Thyroid gland (tissue), 4 donors: ENCODE measurements around the gene SPATA3. TPM values are rescaled to one million over a fixed set of nuclear protein-coding genes. Genes with fewer than 3 reads are reported as not detected.

Experiments used
- DNase-seq, 2 donors: peaks; one replicate each; pipeline ENCODE4 v3.0.0-alpha.2; 2019
- H3K27ac ChIP-seq, 3 donors: fragments of 200-600 bp; sonication (generic); 1 replicate in 2 of 3; 2 replicates in 1 of 3; pipeline ENCODE4 v1.5.1; 2016 to 2019; ENCODE audit warnings: mild to moderate bottlenecking in 1 of 3, moderate library complexity in 1 of 3
- H3K27me3 ChIP-seq: fragments of 200-600 bp; sonication (generic); one replicate; pipeline ENCODE4 v1.5.1; 2019
- H3K36me3 ChIP-seq, 2 donors: fragments of 200-600 bp; sonication (generic); one replicate each; pipeline ENCODE4 v1.5.1; 2016 to 2019
- H3K4me1 ChIP-seq, 2 donors: fragments of 200-600 bp; sonication (generic); one replicate each; pipeline ENCODE4 v1.5.1; 2017 to 2019
- H3K4me3 ChIP-seq, 3 donors: fragments of 200-600 bp; sonication (generic); replicated peaks in 1 of 3; 1 replicate in 2 of 3; 2 replicates in 1 of 3; pipeline ENCODE4 v1.5.1; 2016; ENCODE audit warnings: mild to moderate bottlenecking in 1 of 3
- H3K9me3 ChIP-seq: fragments of 200-600 bp; sonication (generic); one replicate; pipeline ENCODE4 v1.5.1; 2017
- POLR2A ChIP-seq, 2 donors: fragments of 450-650 bp; IDR thresholded peaks; one replicate each; pipeline ENCODE4 v1.6.1; 2017; ENCODE audit warnings: antibody characterized with exemption in 2 of 2, mild to moderate bottlenecking in 2 of 2, moderate library complexity in 1 of 2
- WGBS, 2 donors: methylation state at CpG; one replicate each; pipeline ENCODE4 v1.1.5; 2017; 5-methylcytosine and 5-hydroxymethylcytosine counted together
- intact Hi-C: fragments of 100-400 bp; cut with DNase I; formaldehyde crosslinking; loops from one replicate; pipeline ENCODE4 v1.15.1; 2023
- total RNA-seq, 4 donors: library from RNA; depleted of rRNA; stranded (reverse); fragments of >200 nt; gene quantifications; one replicate each; pipeline ENCODE4 v1.2.3, GENCODE V29; 2016
- TF ChIP-seq, protein P1 (sequence below), 6 experiments: fragments of 200-600 bp in 3 of 6; fragments of 450-650 bp in 3 of 6; sonication (generic) in 3 of 6; IDR thresholded peaks; one replicate each; pipeline ENCODE4 v1.5.1; 2016 to 2019; ENCODE audit warnings: antibody characterized with exemption in 6 of 6, mild to moderate bottlenecking in 2 of 6, inconsistent platforms in 1 of 6, moderate library complexity in 1 of 6

The SPATA3 gene
- total RNA-seq, 4 donors from 2014 or later, result 0.54 TPM; not detected in 3

DNA sequence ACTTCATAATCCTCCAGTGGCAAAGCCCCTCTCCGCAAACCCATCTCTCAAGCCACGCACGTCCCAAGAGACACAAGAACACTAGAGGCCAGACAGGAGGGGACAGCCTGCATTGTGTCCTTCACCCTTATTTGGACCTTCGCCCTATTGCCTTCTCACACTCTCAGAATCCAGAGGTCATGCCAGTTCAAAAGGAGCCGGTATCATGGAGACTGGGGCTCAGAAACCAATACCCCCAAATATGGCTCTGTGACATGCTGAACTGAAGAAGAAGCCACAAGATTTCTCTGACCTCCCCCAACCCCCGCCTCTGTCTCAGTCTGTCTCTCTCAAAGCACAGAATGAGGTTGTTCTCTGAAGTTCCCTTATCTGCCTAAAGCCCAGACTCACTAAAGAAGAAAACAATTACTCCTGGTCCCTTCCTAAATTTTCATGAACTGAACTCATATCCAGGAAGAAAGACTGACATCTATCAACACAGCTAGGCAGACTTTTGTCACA is 19.2 kb upstream of the SPATA3 start:
- Histone ChIP-seq H3K36me3 (no peaks in the 10 kb centered on the region), H3K27ac (no peak overlapping the region), H3K27me3 (peaks cover 3% of the 10 kb centered on the region), H3K9me3 (no peaks in the 10 kb centered on the region), H3K4me3 (no peak overlapping the region), H3K4me1 (no peaks in the 10 kb centered on the region)
- 81 to 91% methylated on average over 6 of the region's 6 CpGs for WGBS, 2 donors
- TF ChIP-seq, protein P1, sequence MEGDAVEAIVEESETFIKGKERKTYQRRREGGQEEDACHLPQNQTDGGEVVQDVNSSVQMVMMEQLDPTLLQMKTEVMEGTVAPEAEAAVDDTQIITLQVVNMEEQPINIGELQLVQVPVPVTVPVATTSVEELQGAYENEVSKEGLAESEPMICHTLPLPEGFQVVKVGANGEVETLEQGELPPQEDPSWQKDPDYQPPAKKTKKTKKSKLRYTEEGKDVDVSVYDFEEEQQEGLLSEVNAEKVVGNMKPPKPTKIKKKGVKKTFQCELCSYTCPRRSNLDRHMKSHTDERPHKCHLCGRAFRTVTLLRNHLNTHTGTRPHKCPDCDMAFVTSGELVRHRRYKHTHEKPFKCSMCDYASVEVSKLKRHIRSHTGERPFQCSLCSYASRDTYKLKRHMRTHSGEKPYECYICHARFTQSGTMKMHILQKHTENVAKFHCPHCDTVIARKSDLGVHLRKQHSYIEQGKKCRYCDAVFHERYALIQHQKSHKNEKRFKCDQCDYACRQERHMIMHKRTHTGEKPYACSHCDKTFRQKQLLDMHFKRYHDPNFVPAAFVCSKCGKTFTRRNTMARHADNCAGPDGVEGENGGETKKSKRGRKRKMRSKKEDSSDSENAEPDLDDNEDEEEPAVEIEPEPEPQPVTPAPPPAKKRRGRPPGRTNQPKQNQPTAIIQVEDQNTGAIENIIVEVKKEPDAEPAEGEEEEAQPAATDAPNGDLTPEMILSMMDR (IDR thresholded peaks at IDR 0.05), result no peak
- TF ChIP-seq POLR2A (IDR thresholded peaks at IDR 0.05), result no peak
- no peak for DNase-seq
- intact Hi-C loops, result no loop called here

DNA sequence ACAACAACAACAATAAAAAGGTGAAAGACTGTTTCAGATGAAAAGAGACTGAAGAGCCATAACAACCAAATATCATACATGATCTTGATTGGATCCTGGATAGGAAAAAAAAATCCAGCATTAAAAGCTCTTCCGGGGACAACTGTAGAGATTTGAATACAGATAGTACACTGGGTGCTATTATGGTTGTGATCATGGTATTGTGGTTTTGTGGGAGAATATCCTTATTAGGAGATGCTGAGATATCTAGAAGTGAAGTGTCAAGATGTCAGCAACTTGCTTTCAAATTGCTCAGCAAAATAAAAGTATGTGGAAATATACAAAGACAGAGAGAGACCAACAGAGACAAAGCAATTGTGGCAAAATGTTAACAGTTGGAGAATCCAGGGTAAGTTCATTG is 15.5 kb upstream of the SPATA3 start:
- WGBS, 2 donors, result 83 to 87% methylated on average over 1 of the region's 1 CpG
- H3K4me1 ChIP-seq, result no peaks in the 10 kb centered on the region
- intact Hi-C loops, result no loop called here
- H3K36me3 ChIP-seq, result no peaks in the 10 kb centered on the region
- no peak overlapping the region for H3K4me3 ChIP-seq
- no peak overlapping the region for H3K27ac ChIP-seq
- TF ChIP-seq, protein P1 (IDR thresholded peaks at IDR 0.05), result no peak
- TF ChIP-seq POLR2A (IDR thresholded peaks at IDR 0.05), result no peak
- DNase-seq, result no peak
- no peaks in the 10 kb centered on the region for H3K27me3 ChIP-seq
- no peaks in the 10 kb centered on the region for H3K9me3 ChIP-seq

DNA sequence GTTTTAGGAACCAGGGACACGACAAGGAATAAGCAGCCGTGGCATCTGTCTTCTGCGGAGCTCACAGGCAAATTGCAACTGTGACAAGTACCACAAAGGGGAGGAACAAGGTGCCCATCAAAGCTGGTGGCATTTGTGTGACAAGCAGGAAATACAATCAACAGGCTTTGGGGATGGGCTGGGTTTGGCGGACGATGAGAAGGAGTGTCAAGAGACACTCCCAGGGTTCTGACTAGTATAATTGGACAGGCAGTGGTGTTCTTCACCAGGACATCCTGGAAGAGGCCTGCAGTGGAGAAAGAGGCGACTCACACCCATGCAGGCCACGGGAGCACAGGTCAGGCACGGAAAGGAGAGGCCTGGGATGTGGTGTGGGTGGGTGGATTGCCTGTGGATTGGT is 14.2 kb upstream of the SPATA3 start:
- Histone ChIP-seq H3K9me3 (no peaks in the 10 kb centered on the region), H3K27ac (no peak overlapping the region), H3K4me1 (no peaks in the 10 kb centered on the region), H3K27me3 (no peaks in the 10 kb centered on the region), H3K4me3 (no peak overlapping the region), H3K36me3 (no peaks in the 10 kb centered on the region)
- WGBS, 2 donors, result 88 to 92% methylated on average over 8 of the region's 8 CpGs
- TF ChIP-seq, protein P1 (IDR thresholded peaks at IDR 0.05), result no peak
- no peak for TF ChIP-seq POLR2A (IDR thresholded peaks at IDR 0.05)
- intact Hi-C loops, result no loop called here
- DNase-seq, result no peak

DNA sequence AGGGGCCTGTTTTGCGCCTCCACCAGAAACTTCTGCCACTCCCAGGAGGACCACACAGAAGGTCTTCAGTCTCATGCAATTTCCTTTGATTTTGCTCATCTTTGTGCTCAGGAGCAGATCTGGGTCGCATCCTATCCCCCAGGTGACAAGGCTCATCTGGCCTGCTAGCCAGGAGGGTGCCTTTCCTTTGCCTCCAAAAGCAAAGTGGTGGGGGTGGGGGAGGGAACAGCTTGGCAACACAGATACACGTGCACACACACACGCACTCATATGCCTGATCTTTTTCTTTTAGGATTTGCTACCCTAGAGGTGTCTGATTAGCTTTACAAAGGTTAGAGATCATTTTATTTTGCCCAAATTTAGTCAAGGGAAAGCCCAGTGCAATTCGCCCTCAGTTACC is 13.8 kb upstream of the SPATA3 start:
- intact Hi-C loops, result no loop called here
- no peak for DNase-seq
- H3K36me3 ChIP-seq, result no peaks in the 10 kb centered on the region
- no peak overlapping the region for H3K27ac ChIP-seq
- H3K27me3 ChIP-seq, result no peaks in the 10 kb centered on the region
- no peak for TF ChIP-seq POLR2A (IDR thresholded peaks at IDR 0.05)
- TF ChIP-seq, protein P1 (IDR thresholded peaks at IDR 0.05), result no peak
- no peaks in the 10 kb centered on the region for H3K4me1 ChIP-seq
- 90 to 98% methylated on average over 5 of the region's 5 CpGs for WGBS, 2 donors
- H3K4me3 ChIP-seq, result no peak overlapping the region
- no peaks in the 10 kb centered on the region for H3K9me3 ChIP-seq

DNA sequence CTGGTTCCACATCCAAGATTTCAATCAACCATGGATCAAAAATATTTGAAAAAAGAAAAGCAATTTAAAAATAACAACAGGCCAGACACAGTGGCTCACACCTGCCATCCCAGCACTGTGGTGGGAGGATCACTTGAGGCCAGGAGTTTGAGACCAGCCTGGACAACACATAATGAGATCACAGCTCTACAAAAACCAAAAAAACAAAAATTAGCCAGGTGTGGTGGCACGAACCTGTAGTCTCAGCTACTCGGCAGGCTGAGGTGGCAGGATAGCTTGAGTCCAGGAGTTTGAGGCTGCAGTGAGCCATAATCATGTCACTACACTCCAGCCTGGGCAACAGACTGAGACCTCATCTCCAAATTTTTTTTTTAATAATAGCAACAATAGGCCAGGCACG is 13.4 kb upstream of the SPATA3 start:
- Histone ChIP-seq H3K36me3 (no peaks in the 10 kb centered on the region), H3K27ac (no peak overlapping the region), H3K27me3 (no peaks in the 10 kb centered on the region), H3K4me1 (no peaks in the 10 kb centered on the region), H3K4me3 (no peak overlapping the region), H3K9me3 (no peaks in the 10 kb centered on the region)
- no peak for DNase-seq
- 82 to 87% methylated on average over 3 of the region's 3 CpGs for WGBS, 2 donors
- TF ChIP-seq, protein P1 (IDR thresholded peaks at IDR 0.05), result no peak
- TF ChIP-seq POLR2A (IDR thresholded peaks at IDR 0.05), result no peak
- intact Hi-C loops, result no loop called here
